RWPE1 (cell line): ENCODE results near the gene PLIN5.

Experiments used
- CTCF ChIA-PET: fragments of 350-600 bp; sonication (Branson Sonifier 250); formaldehyde crosslinking; extraction: SDS; loops from one replicate; lab custom pipeline; 2021; lab: Yijun Ruan, JAX
- POLR2A ChIA-PET: fragments of 400-600 bp; formaldehyde crosslinking; extraction: SDS; loops from one replicate; lab custom pipeline; 2020; ENCODE audit warnings: antibody characterized with exemption; ENCODE audit not compliant: low non-redundant PET; lab: Yijun Ruan, JAX
- DNase-seq: peaks from one replicate; pipeline ENCODE4 v3.0.0; 2012; ENCODE audit warnings: low spot score
- H3K27ac ChIP-seq: fragments of 450-650 bp; 2 replicates; pipeline ENCODE4 v1.5.1; 2017
- TF ChIP-seq, protein P1 (sequence below): fragments of 450-650 bp; conservative IDR thresholded peaks from 2 replicates; pipeline ENCODE4 v1.5.1; 2017; ENCODE audit warnings: low read depth, mild to moderate bottlenecking

The PLIN5 gene

DNA sequence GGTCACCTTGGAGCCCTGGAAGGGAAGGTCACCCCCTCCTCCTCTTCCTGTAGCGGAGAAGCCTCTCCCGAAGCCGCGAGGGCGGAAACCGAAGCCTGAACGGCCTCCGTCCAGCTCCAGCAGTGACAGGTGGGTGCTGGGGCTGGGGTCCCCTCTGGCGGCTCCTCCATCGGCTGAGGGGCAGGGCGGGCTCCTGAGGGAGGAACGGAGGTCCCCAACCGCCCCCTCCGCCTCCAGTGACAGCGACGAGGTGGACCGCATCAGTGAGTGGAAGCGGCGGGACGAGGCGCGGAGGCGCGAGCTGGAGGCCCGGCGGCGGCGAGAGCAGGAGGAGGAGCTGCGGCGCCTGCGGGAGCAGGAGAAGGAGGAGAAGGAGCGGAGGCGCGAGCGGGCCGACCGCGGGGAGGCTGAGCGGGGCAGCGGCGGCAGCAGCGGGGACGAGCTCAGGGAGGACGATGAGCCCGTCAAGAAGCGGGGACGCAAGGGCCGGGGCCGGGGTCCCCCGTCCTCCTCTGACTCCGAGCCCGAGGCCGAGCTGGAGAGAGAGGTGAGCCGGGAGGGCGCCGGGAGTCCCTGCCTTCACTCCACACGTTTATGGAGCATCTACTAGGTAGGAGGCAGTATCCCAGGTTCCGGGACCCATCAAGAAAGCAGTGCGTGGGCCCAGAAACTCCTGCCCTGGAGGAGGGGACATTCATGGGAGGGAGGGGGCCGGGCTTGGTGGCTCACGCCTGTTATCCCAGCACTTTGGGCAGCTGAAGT, 40.9 kb downstream of the PLIN5 start:
- 0 out of 2 replicates have a peak overlapping the region, but pooled peaks have one; percentile 9 for H3K27ac ChIP-seq
- POLR2A ChIA-PET: no interaction called here
- TF ChIP-seq, protein P1, sequence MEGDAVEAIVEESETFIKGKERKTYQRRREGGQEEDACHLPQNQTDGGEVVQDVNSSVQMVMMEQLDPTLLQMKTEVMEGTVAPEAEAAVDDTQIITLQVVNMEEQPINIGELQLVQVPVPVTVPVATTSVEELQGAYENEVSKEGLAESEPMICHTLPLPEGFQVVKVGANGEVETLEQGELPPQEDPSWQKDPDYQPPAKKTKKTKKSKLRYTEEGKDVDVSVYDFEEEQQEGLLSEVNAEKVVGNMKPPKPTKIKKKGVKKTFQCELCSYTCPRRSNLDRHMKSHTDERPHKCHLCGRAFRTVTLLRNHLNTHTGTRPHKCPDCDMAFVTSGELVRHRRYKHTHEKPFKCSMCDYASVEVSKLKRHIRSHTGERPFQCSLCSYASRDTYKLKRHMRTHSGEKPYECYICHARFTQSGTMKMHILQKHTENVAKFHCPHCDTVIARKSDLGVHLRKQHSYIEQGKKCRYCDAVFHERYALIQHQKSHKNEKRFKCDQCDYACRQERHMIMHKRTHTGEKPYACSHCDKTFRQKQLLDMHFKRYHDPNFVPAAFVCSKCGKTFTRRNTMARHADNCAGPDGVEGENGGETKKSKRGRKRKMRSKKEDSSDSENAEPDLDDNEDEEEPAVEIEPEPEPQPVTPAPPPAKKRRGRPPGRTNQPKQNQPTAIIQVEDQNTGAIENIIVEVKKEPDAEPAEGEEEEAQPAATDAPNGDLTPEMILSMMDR: no peak
- DNase-seq: no peak
- CTCF ChIA-PET: no interaction called here

DNA sequence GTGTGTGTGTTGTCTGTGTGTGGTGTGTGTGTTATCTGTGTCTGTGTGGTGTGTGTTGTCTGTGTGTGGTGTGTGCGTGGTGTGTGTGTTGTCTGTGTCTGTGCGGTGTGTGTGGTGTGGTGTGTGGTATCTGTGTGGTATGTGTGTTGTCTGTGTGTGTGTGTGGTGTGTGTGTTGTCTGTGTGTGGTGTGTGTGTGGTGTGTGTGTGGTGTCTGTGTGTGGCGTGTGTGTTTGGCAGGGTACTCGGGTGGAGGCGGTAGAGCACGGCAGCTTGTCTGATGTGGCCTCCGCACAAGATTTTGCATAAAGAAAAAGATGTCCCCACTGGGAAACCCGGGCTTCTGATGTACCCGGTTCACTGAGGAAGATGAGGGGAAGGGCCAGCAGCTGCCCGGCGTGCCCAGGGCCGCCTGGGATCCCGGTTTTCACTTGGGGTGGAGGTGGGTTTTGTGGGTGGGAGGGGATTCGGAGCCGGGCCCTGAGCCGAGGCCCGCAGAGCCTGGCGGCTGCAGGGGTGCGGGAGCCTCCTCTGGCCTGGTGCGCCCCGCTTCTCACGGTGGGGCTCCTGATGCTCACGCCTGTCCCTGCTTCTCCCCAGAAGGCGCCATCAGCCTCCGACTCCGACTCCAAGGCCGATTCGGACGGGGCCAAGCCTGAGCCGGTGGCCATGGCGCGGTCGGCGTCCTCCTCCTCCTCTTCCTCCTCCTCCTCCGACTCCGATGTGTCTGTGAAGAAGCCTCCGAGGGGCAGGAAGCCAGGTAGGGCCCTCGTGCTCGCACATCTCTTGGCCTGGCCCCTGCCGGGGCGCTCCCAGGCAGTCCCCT, 41.7 kb downstream of the PLIN5 start:
- ChIA-PET CTCF (interaction anchor here (0.7 kb wide), 1 partner anchor 128 kb away, joined by 3 read pairs; no protein-coding TSS in a partner anchor), POLR2A (no interaction called here)
- DNase-seq: no peak
- TF ChIP-seq, protein P1: no peak
- H3K27ac ChIP-seq: no peak overlapping the region; the same call in 1 of the 2 replicates

DNA sequence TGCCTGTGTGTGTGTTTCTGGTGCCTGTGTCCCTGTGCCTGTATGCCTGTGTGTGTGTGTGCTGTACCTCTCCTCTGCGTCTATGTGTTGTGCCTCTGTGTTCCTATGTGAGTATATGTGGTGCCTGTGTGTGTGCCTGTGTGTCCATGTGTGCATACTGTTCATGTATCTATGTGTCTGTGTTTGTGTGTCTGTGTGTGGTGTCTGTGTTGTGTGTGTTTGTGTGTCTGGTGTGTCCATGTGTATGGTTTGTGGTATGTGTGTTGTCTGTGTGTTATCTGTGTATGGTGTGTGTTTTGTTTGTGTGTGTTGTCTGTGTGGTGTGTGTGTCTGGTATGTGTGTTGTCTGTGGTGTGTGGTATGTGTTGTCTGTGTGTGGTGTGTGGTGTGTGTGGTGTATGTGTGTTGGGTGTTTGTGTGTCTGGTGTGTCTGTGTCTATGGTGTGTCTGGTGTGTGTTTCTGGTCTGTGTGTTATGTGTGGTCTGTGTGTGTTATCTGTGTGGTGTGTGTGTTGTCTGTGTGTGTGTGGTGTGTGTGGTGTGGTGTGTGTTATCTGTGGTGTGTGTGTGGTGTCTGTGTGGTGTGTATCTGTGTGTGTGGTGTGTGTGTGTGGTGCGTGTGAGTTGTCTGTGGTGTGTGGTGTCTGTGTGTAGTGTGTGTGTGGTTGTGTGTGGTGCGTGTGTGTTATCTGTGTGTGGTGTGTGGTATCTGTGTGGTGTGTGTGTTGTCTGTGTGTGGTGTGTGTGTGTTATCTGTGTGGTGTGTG, 42.5 kb downstream of the PLIN5 start:
- CTCF ChIA-PET: interaction anchor here (0.7 kb wide), 1 partner anchor 127 kb away, joined by 3 read pairs; no protein-coding TSS in a partner anchor

DNA sequence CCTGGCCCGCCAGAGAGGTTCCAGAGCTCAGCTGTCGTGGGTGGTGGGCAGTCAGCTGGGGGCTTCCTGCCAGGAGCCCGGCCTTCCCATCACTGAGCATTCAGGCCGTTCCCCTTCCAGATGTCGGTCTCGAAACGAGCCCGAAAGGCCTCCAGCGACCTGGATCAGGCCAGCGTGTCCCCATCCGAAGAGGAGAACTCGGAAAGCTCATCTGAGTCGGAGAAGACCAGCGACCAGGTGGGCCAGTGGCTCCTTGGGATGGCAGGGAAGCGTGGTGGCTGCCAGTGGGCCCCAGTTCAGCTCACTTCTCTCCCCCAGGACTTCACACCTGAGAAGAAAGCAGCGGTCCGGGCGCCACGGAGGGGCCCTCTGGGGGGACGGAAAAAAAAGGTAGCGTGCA, 43.6 kb downstream of the PLIN5 start:
- peak overlapping the region; percentile 36; the same call in 1 of the 2 replicates for H3K27ac ChIP-seq
- POLR2A ChIA-PET: no interaction called here
- CTCF ChIA-PET: no interaction called here
- no peak for DNase-seq
- TF ChIP-seq, protein P1: no peak

More for the DNA sequence above, 42.5 kb downstream of the PLIN5 start:
- no peak for DNase-seq
- H3K27ac ChIP-seq: peak overlapping the region; percentile 36
- TF ChIP-seq, protein P1: no peak
- POLR2A ChIA-PET: no interaction called here

DNA sequence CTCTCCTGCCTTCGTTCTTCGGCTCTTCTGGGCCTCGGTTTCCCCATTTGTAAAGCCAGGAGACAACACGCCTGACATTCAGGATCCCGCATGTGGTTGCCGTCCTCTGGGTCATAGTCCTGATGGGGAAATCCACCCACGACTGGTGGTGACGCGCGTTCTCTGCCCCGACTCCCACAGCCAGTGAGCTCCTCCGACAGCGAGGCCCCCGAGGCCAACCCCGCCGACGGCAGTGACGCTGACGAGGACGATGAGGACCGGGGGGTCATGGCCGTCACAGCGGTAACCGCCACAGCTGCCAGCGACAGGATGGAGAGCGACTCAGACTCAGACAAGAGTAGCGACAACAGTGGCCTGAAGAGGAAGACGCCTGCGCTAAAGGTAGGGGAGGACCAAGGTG, 46.5 kb downstream of the PLIN5 start:
- CTCF ChIA-PET: no interaction called here
- POLR2A ChIA-PET: no interaction called here
- DNase-seq: no peak
- TF ChIP-seq, protein P1: no peak
- no peak overlapping the region for H3K27ac ChIP-seq

DNA sequence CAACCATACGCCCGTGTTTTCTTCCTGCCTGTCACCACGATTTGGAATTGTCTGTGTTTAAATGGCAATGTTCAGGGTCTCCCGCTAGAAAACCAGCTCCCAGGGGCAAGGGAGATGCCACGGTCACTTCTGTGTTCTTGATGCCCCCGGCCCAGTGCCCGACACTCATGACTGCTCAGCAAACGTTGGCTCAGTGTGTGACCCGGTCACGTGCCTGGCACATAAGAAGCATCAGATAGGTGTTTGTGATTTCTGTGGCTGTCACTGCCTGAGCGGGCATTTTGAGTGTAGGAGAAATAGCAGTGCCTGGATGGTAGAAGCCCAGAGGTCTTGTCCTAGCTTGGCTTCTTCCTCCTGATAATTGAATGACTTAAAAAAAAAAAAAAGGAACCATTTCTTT, 47.5 kb downstream of the PLIN5 start:
- POLR2A ChIA-PET: no interaction called here
- H3K27ac ChIP-seq: peak overlapping the region; percentile 13; the same call in 1 of the 2 replicates
- CTCF ChIA-PET: interaction anchor here (0.6 kb wide), 1 partner anchor 34 kb away, joined by 7 read pairs; no protein-coding TSS in a partner anchor
- TF ChIP-seq, protein P1: no peak
- DNase-seq: no peak
